ENCODE data around the gene NIPSNAP2. TPM values are rescaled to one million over a fixed set of nuclear protein-coding genes. Genes with fewer than 3 reads are reported as not detected.

The NIPSNAP2 gene
- total RNA-seq, 1 experiment from 2014 or later: 62.4 TPM

DNA sequence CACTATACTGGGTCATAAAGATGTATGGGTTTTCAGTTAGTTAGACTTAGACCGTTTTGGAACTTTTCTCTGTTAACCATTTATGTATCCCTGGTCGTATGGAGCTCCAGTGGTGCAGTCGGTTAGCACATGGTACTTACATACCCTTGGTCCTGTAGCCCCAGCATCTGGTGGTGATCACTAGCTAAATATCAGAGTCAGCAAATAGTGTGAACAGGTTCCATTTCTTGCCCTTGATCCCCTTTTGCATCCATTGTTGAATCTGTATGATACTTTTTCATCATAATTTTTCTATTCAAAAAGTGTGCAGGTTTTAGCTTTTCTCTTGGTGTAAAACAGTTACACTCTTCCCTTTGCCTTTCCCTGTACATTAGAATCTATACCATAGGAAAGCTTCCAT is 15.9 kb downstream of the NIPSNAP2 start:
- Histone ChIP-seq H3K4me1 (ENCODE audit: control insufficient read depth in 1 of 2, insufficient read depth in 2 of 2, low read length in 2 of 2) (no peaks in the 10 kb centered on the region), H3K4me2 (ENCODE audit: low read length) (no peak overlapping the region), H4K20me1 (ENCODE audit: insufficient read depth) (no peaks in the 10 kb centered on the region; the same call in 1 of the 2 replicates), H3K36me3 (ENCODE audit: control insufficient read depth in 1 of 2, insufficient read depth in 2 of 2, low read length in 2 of 2) (peaks cover 25 to 40% of the 10 kb centered on the region in 2 experiments; a peak in 3 of 4 replicates), H3K9me3 (ENCODE audit: control insufficient read depth in 1 of 2, insufficient read depth in 1 of 2, low read depth in 1 of 2, low read length in 2 of 2) (no peaks in the 10 kb centered on the region), H3K27ac (ENCODE audit: low read depth, low read length) (no peak overlapping the region), H3K79me2 (ENCODE audit: insufficient read depth, low read length) (peaks cover 13% of the 10 kb centered on the region), H2AFZ (ENCODE audit: low read depth, low read length, poor library complexity, severe bottlenecking) (no peak overlapping the region), H3K9me2 (ENCODE audit: insufficient read depth) (no peaks in the 10 kb centered on the region), H3K27me3 (ENCODE audit: insufficient read depth, low read length) (no peaks in the 10 kb centered on the region), H3K9ac (ENCODE audit: low read length) (no peak overlapping the region), H3K4me3 (replicated peaks in 1 of 2; ENCODE audit: low read depth in 1 of 2, low read length in 2 of 2) (no peak overlapping the region)
- intact Hi-C loops (cut with micrococcal nuclease): no loop called here
- ChIA-PET CTCF (no interaction called here), POLR2A (no interaction called here), RAD21 (ENCODE audit: low non-redundant PET in 1 of 2, low total read pairs in 2 of 2, uncharacterized antibody in 2 of 2, unreplicated experiment in 2 of 2) (no interaction called here)
- BruUV-seq (replicated peaks): no TSS peak
- ATAC-seq: no peak
- DNase-seq (ENCODE audit: low read depth, low spot score): no peak
- no peak for TF ChIP-seq TCF7L2 (IDR thresholded peaks at IDR 0.05; ENCODE audit: borderline replicate concordance, extremely low read depth, insufficient read depth, insufficient read length)
- no peak for TF ChIP-seq EZH2 (IDR thresholded peaks at IDR 0.05)
- TF ChIP-seq, protein P1, sequence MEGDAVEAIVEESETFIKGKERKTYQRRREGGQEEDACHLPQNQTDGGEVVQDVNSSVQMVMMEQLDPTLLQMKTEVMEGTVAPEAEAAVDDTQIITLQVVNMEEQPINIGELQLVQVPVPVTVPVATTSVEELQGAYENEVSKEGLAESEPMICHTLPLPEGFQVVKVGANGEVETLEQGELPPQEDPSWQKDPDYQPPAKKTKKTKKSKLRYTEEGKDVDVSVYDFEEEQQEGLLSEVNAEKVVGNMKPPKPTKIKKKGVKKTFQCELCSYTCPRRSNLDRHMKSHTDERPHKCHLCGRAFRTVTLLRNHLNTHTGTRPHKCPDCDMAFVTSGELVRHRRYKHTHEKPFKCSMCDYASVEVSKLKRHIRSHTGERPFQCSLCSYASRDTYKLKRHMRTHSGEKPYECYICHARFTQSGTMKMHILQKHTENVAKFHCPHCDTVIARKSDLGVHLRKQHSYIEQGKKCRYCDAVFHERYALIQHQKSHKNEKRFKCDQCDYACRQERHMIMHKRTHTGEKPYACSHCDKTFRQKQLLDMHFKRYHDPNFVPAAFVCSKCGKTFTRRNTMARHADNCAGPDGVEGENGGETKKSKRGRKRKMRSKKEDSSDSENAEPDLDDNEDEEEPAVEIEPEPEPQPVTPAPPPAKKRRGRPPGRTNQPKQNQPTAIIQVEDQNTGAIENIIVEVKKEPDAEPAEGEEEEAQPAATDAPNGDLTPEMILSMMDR (IDR thresholded peaks at IDR 0.05 in 2 of 3, conservative IDR thresholded peaks at IDR 0.05 in 1 of 3; ENCODE audit: borderline replicate concordance in 1 of 3, insufficient read depth in 1 of 3, low read depth in 2 of 3, low read length in 2 of 3): no peak
- TF ChIP-seq YY1 (IDR thresholded peaks at IDR 0.05; ENCODE audit: extremely low read depth, insufficient replicate concordance, low read depth, low read length): no peak
- TF ChIP-seq EGR1 (IDR thresholded peaks at IDR 0.05; ENCODE audit: low read depth): no peak
- TF ChIP-seq JUND (IDR thresholded peaks at IDR 0.05): no peak
- TF ChIP-seq ELF1 (IDR thresholded peaks at IDR 0.05; ENCODE audit: borderline replicate concordance, low read depth): no peak
- TF ChIP-seq ZNF274 (IDR thresholded peaks at IDR 0.05; ENCODE audit: low read depth, low read length): no peak
- TF ChIP-seq RAD21 (IDR thresholded peaks at IDR 0.05; ENCODE audit: low read depth): no peak
- TF ChIP-seq, protein P2, sequence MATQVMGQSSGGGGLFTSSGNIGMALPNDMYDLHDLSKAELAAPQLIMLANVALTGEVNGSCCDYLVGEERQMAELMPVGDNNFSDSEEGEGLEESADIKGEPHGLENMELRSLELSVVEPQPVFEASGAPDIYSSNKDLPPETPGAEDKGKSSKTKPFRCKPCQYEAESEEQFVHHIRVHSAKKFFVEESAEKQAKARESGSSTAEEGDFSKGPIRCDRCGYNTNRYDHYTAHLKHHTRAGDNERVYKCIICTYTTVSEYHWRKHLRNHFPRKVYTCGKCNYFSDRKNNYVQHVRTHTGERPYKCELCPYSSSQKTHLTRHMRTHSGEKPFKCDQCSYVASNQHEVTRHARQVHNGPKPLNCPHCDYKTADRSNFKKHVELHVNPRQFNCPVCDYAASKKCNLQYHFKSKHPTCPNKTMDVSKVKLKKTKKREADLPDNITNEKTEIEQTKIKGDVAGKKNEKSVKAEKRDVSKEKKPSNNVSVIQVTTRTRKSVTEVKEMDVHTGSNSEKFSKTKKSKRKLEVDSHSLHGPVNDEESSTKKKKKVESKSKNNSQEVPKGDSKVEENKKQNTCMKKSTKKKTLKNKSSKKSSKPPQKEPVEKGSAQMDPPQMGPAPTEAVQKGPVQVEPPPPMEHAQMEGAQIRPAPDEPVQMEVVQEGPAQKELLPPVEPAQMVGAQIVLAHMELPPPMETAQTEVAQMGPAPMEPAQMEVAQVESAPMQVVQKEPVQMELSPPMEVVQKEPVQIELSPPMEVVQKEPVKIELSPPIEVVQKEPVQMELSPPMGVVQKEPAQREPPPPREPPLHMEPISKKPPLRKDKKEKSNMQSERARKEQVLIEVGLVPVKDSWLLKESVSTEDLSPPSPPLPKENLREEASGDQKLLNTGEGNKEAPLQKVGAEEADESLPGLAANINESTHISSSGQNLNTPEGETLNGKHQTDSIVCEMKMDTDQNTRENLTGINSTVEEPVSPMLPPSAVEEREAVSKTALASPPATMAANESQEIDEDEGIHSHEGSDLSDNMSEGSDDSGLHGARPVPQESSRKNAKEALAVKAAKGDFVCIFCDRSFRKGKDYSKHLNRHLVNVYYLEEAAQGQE (IDR thresholded peaks at IDR 0.05; ENCODE audit: low read depth): no peak
- no peak for TF ChIP-seq EZH2phosphoT487 (IDR thresholded peaks at IDR 0.05; ENCODE audit: borderline replicate concordance)
- no peak for TF ChIP-seq SIN3A (IDR thresholded peaks at IDR 0.05; ENCODE audit: low read depth)
- TF ChIP-seq ZFX (IDR thresholded peaks at IDR 0.05): no peak
- TF ChIP-seq FOSL1 (IDR thresholded peaks at IDR 0.05; ENCODE audit: low read depth): no peak
- no peak for TF ChIP-seq POLR2AphosphoS5 (IDR thresholded peaks at IDR 0.05; ENCODE audit: low read depth, low read length)
- TF ChIP-seq, protein P3, sequence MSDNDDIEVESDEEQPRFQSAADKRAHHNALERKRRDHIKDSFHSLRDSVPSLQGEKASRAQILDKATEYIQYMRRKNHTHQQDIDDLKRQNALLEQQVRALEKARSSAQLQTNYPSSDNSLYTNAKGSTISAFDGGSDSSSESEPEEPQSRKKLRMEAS (IDR thresholded peaks at IDR 0.05): no peak
- TF ChIP-seq SRF (IDR thresholded peaks at IDR 0.05; ENCODE audit: low read depth): no peak
- no peak for TF ChIP-seq POLR2A (IDR thresholded peaks at IDR 0.05; ENCODE audit: borderline replicate concordance, extremely low read depth, insufficient read depth, insufficient read length)
- TF ChIP-seq, protein P4, sequence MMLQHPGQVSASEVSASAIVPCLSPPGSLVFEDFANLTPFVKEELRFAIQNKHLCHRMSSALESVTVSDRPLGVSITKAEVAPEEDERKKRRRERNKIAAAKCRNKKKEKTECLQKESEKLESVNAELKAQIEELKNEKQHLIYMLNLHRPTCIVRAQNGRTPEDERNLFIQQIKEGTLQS (IDR thresholded peaks at IDR 0.05): no peak
- TF ChIP-seq SP1 (IDR thresholded peaks at IDR 0.05; ENCODE audit: low read depth): no peak

Data from HCT116 (cell line).